Hypothalamus (tissue), 51 donors: ENCODE measurements around the gene WFS1.

ENCODE experiments used
- DNase-seq, 51 donors: peaks; one replicate each; lab custom pipeline; 2025; lab: John Stamatoyannopoulos, UW

Gene WFS1

DNA sequence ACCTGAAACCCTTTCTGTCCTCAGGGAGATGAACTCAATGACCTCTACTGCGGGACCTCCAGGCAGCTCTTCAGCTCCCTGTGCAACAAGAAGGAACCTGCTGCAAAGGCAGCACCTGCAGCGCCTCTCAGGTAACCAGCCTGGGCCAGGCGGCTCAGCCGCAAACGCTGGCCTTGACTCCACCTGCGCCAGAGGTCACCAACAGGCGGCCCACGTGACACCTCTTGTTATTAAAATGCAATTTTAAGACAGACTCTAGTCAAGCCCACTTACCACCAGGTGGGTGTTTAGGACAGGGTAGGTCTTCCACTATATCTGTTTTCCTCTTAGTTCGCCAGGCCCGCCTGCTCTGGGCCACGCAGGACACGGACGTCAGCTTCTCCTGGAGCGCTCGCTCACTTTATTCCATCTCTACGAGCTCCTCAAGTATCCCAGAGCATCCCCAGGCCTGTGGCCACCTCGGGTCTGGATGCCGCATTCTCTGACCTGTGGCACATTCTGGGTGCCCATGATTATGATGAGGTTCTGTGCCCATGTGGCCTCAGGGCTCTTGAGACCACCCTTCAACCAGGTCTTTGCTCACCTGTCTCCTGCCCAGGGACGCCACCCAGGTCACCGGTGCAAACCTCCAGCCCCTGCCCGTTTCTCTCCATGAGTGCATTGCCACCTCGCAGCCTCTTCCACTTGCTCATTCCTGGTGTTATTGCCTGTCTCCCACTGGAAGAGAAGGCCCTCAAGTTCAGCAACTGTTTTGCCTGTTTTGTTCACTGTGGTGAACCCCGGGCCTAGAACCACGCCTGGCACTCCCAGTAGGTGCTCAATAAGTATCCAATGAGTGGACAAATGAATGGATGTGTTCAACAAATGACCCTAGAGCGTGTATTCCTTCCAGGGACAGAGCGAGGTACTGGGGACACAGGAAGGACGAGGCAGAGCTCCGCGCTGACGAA lies 36.5 kb upstream of the WFS1 start:
- no peak for DNase-seq

DNA sequence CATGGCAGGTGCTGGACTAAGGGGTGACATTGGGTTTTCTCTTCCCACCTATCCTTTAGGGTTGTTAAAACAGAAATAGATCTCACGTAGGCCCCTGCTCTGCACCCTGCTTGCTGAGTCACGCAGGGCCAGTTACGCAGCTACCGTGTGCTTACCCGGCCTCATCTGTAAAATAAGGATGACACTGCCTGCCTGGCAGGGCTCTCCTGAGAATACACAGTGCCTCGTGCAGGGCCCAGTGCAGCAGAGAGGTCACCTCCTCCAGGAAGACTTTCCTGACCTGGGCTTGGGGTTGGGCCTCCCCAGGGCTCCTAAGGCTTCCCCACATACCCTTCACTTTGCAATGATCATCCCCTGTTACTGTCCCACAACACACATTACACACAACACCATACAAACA lies 35.7 kb upstream of the WFS1 start:
- DNase-seq: no peak

GRCh38 chr4:6235012-6235411 lies 34.6 kb upstream of the WFS1 start:
- DNase-seq: no peak

- DNase-seq: no peak
Observed at GRCh38 chr4:6235901-6236640, 33.6 kb upstream of the WFS1 start.

DNA sequence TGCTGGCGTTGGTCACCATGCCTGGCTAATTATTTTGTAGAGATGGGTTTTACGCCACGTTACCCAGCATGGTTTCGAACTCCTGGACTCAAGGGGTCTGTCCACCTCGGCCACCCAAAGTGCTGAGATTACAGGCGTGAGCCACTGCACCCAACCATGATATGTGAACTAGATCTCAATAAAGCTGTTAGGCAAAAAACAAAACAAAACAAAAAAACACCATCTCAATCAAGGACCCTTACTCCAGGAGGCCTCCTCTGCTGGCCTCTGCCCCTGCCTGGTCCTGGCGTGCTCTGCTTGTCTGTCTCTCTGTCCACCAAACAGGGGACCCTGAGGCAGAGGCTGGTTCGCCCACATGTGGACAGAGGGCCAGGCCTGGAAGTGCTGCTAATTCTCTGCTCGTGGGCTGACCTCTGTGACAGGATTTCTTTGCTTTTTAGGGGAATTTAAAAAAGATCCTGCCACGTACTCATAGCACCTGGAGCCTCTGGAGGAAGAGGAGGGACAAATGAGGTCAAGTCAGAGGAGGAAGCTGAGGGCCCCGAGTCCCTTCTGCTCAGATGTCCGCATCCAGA lies 32.7 kb upstream of the WFS1 start:
- DNase-seq: no peak

DNA sequence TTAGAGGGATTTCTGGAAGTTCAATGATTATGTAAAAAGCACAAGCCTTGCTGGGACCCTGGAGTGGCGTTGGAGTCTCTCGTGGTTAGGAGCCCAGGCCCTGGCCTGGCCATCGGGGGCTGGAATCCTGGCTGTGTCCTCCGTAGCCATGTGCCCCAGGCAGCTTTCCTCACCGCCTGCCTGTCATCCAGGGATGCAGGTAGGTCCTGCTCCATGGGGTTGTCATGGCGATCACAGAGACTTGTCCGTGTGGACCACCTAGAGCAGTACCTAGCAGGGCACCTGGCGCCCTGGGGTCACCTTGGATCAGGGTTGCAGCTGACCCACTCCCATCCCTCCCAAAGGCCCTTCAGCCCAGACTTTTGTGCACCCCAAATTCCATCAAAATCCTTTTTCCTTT lies 30.2 kb upstream of the WFS1 start:
- no peak for DNase-seq

- DNase-seq: no peak
Observed at GRCh38 chr4:6239968-6240367, 29.7 kb upstream of the WFS1 start.

DNA sequence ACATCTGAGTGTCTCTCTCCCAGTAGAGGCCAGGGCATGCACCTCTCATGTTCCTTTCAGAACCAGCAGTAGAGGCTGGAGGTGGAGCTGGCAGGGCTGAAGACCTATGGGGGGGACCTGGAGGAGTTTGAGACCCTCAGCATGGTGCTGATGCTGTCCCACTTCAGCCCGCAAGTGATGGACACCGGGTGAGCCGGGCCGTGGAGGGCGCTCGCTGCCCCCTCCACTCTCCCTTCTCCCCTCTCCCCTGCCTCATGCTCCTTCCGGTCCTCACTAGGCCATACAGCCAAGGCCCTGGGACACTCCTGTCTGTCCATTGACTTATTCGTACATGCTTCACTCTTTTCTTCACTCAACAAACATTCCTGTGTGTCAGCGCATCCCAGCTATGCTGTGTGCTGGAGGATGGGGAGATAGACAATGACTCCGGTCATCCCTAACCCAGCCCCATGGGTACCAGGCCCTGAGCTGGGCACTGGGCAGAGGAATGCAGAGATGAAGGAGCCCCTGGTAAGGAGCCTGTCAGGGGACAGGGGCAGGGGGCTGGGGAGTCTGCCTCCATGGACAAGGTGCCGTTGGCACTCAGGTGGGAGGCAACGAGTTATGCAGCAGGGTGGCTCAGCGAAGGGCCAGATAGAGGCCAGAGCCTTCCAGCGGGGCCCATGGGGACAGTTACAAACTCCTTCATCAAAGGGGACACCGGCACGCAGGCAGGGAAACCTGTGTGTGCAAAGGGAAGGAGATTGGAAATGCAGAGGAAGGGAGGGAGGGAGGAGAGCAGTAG lies 28.4 kb upstream of the WFS1 start:
- DNase-seq: no peak

- no peak for DNase-seq
Observed at GRCh38 chr4:6242271-6243029, 27.2 kb upstream of the WFS1 start.

GRCh38 chr4:6245246-6246169 lies 24.1 kb upstream of the WFS1 start:
- DNase-seq: peak in 38 of 51 donors; percentile 13 to 83 (median 53)

DNA sequence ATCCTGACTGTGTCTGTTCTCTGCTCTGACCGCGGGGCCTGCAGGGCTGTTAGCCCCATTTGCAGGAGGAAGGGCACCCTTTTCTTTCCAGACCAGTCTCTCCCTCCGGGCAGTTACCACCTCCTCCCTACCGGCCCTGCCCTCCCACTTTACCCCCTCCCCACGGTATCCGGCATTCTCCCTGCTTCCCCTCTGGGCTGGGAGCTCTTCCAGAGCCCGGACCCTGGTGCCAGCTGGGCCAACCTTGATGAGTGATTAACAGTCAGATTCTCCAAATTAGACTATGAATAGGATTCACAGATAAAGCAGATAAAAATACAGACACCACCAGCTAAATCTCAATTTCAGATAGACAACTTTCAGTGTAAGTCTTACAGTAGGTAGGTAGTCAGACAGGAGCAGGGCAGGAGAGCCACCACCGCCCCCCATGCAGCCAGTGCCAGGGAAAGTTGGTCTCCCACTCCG lies 23.4 kb upstream of the WFS1 start:
- DNase-seq: no peak

DNA sequence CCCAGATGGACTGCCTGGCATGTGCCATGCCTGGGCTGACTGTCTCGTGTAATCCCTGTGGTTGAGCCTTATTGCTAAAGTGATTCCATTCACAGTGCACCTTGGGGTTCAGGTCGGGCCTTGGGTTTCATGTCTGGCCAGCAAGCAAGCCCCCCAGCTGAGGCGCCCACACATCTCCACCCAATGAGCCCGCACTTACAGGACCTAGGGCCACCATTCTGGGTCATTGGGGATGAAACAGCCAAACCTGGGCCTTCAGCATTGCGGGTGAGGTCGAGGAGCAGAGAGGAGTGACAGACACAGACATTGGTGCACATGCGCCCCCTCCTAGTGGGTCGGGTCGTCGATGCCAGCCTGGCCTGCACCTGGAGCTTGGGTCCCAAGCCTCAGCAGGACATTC lies 21.3 kb upstream of the WFS1 start:
- DNase-seq: no peak

- peak in 5 of 51 donors; percentile 27 to 84 (median 36) for DNase-seq
Observed at GRCh38 chr4:6250235-6250983, 19.2 kb upstream of the WFS1 start.

DNA sequence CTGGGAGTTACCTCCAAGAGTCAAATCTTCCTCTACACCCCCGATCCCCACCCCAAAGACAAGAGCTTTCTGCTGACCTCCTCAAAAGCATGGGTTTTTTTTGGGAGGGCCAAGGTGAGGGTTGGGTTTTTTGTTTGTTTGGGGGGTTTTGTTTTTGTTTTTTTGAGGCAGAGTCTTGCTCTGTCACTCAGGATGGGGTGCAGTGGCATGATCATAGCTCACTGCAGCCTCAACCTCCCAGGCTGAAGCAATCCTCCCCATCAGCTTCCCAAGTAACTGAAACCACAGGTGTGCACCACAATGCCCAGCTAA lies 18.7 kb upstream of the WFS1 start:
- DNase-seq: peak in 1 of 51 donors; percentile 53

DNA sequence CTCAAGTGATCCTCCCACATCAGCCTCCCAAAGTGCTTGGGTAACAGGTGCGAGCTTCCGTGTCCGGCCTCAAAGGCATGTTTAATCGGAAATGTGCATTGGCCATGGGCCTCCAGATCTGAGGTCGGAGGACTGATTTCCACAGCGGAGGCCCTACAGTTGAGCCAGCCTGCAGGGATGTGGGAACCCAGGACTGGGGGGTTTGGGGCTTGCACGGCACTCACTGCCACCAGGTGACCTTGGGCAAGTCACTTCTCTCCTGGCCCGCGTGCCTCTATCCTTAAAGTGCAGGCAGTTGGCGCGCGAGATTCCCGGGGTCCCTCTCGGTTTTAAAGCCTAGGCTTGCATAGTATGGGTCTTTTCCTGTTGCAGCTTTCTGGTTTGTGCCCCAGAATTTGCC lies 18.3 kb upstream of the WFS1 start:
- no peak for DNase-seq

DNA sequence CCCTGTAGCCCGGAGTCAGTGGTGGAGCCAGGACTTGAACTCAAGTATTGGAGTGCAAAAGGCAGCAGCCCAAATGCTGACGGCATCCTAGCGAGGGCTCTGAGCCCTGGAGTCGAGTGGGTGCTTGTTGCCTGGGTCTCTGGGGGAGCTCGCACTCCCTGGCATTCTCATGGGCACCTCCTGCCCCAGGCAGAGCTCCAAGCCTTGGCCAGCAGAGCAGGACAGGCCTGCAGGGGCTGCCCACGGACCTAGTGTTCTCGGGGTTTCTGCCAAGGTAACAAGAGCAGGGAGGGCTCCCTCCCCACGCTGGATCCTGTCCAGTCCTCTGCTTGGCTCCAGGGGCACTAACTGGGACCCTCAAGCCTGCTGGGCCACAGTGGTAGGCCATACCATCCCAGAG lies 17.6 kb upstream of the WFS1 start:
- peak in 32 of 51 donors; percentile 26 to 89 (median 62) for DNase-seq

- DNase-seq: no peak
Observed at GRCh38 chr4:6253111-6253510, 16.5 kb upstream of the WFS1 start.

- DNase-seq: no peak
Observed at GRCh38 chr4:6253961-6254360, 15.7 kb upstream of the WFS1 start.
